Astrocyte (in vitro differentiated cells and primary cell): ENCODE data around the gene MAP3K21. TPM values are rescaled to one million over a fixed set of nuclear protein-coding genes. Genes with fewer than 3 reads are reported as not detected.

ENCODE experiments used
- DNase-seq: peaks from one replicate; pipeline ENCODE4 v3.0.0-alpha.2; 2010; ENCODE audit warnings: low read depth
- FAIRE-seq: peaks from 2 replicates; lab custom pipeline; 2011; peaks lifted over from hg19 to GRCh38; lab: Jason Lieb, UNC
- H2AFZ ChIP-seq: 2 replicates; pipeline ENCODE4 v1.6.0; 2012; ENCODE audit warnings: low read depth, low read length, inconsistent platforms
- H3K27ac ChIP-seq: 2 replicates; pipeline ENCODE4 v1.5.1; 2011; ENCODE audit warnings: low read depth, low read length, inconsistent platforms
- H3K27me3 ChIP-seq: 2 replicates; pipeline ENCODE4 v1.6.0; 2011; ENCODE audit warnings: low read length, inconsistent platforms; ENCODE audit not compliant: insufficient read depth
- H3K36me3 ChIP-seq: 2 replicates; pipeline ENCODE4 v1.5.1; 2011; ENCODE audit warnings: low read length, inconsistent platforms; ENCODE audit not compliant: insufficient read depth
- H3K4me1 ChIP-seq: 2 replicates; pipeline ENCODE4 v1.5.1; 2011; ENCODE audit warnings: low read length, inconsistent platforms; ENCODE audit not compliant: insufficient read depth
- H3K4me2 ChIP-seq: 2 replicates; pipeline ENCODE4 v1.6.0; 2012; ENCODE audit warnings: low read length, inconsistent platforms
- H3K4me3 ChIP-seq: 2 replicates; pipeline ENCODE4 v1.5.1; 2011; ENCODE audit warnings: low read depth, mild to moderate bottlenecking, low read length, inconsistent platforms; ENCODE audit not compliant: insufficient read depth
- H3K79me2 ChIP-seq: 2 replicates; pipeline ENCODE4 v1.6.0; 2012; ENCODE audit warnings: mild to moderate bottlenecking, low read length, inconsistent platforms; ENCODE audit not compliant: insufficient read depth
- H3K9ac ChIP-seq: 2 replicates; pipeline ENCODE4 v1.6.0; 2012; ENCODE audit warnings: mild to moderate bottlenecking, low read length, inconsistent platforms
- H3K9me3 ChIP-seq: 2 replicates; pipeline ENCODE4 v1.5.1; 2012; ENCODE audit warnings: low read depth, mild to moderate bottlenecking, low read length, inconsistent platforms; ENCODE audit not compliant: insufficient read depth
- H4K20me1 ChIP-seq: 2 replicates; pipeline ENCODE4 v1.6.0; 2012; ENCODE audit warnings: low read length, inconsistent platforms; ENCODE audit not compliant: insufficient read depth
- H3K27ac Mint-ChIP-seq: one replicate; pipeline ENCODE4 v1.8.0; 2021; ENCODE audit warnings: mild to moderate bottlenecking, mixed read lengths; ENCODE audit not compliant: unreplicated experiment
- H3K27me3 Mint-ChIP-seq: one replicate; pipeline ENCODE4 v1.8.0; 2021; ENCODE audit warnings: low read depth, mixed read lengths; ENCODE audit not compliant: unreplicated experiment
- H3K36me3 Mint-ChIP-seq: one replicate; pipeline ENCODE4 v1.8.0; 2021; ENCODE audit warnings: low read depth, mixed read lengths; ENCODE audit not compliant: unreplicated experiment
- H3K4me1 Mint-ChIP-seq: one replicate; pipeline ENCODE4 v1.8.0; 2021; ENCODE audit warnings: low read depth, mixed read lengths; ENCODE audit not compliant: unreplicated experiment
- H3K4me3 Mint-ChIP-seq: one replicate; pipeline ENCODE4 v1.8.0; 2021; ENCODE audit warnings: mild to moderate bottlenecking, moderate library complexity, mixed read lengths; ENCODE audit not compliant: unreplicated experiment
- H3K9me3 Mint-ChIP-seq: one replicate; pipeline ENCODE4 v1.8.0; 2021; ENCODE audit warnings: mild to moderate bottlenecking, mixed read lengths; ENCODE audit not compliant: unreplicated experiment
- CTCF ChIP-seq: IDR thresholded peaks from 2 replicates; pipeline ENCODE4 v1.5.1; 2011; ENCODE audit warnings: low read depth, mild to moderate bottlenecking, inconsistent platforms, low read length, moderate library complexity; ENCODE audit not compliant: insufficient read depth
- EZH2 ChIP-seq: IDR thresholded peaks from 2 replicates; pipeline ENCODE4 v1.6.1; 2012; ENCODE audit warnings: mild to moderate bottlenecking, low read length, inconsistent platforms; ENCODE audit not compliant: insufficient read depth
- total RNA-seq: library from RNA; stranded (reverse); gene quantifications from 2 replicates; pipeline ENCODE4 v1.2.1, GENCODE V29; 2021

The MAP3K21 gene
- total RNA-seq, 1 donor from 2014 or later: 2.5 TPM

- no peak overlapping the region for H3K4me3 ChIP-seq
- no peaks in the 10 kb centered on the region for H3K36me3 ChIP-seq
- no peak overlapping the region for H3K4me3 Mint-ChIP-seq
- peaks cover 8% of the 10 kb centered on the region for H3K4me1 Mint-ChIP-seq
- H3K27me3 Mint-ChIP-seq: peaks cover 4% of the 10 kb centered on the region
- H3K27ac ChIP-seq: no peak overlapping the region
- H3K4me1 ChIP-seq: peaks cover 5% of the 10 kb centered on the region
- H3K27me3 ChIP-seq: peaks cover 8% of the 10 kb centered on the region
- TF ChIP-seq CTCF: no peak
- no peak for TF ChIP-seq EZH2
- no peak for DNase-seq
- FAIRE-seq: no peak
- peaks cover 2% of the 10 kb centered on the region for H3K9me3 Mint-ChIP-seq
- H4K20me1 ChIP-seq: peaks cover 6% of the 10 kb centered on the region
- no peaks in the 10 kb centered on the region for H3K36me3 Mint-ChIP-seq
- no peak overlapping the region for H3K9ac ChIP-seq
- H2AFZ ChIP-seq: no peak overlapping the region
- no peak overlapping the region for H3K27ac Mint-ChIP-seq
- H3K4me2 ChIP-seq: no peak overlapping the region
- no peaks in the 10 kb centered on the region for H3K9me3 ChIP-seq
- H3K79me2 ChIP-seq: no peaks in the 10 kb centered on the region
Observed at GRCh38 chr1:233331676-233332519, 4.4 kb downstream of the MAP3K21 start.

- H3K9me3 Mint-ChIP-seq: peaks cover 2% of the 10 kb centered on the region
- H3K79me2 ChIP-seq: no peaks in the 10 kb centered on the region
- H3K4me2 ChIP-seq: no peak overlapping the region
- peaks cover 8% of the 10 kb centered on the region for H3K4me1 Mint-ChIP-seq
- no peak overlapping the region for H3K4me3 ChIP-seq
- H3K9ac ChIP-seq: no peak overlapping the region
- H3K36me3 Mint-ChIP-seq: no peaks in the 10 kb centered on the region
- H3K4me1 ChIP-seq: peaks cover 5% of the 10 kb centered on the region
- no peak overlapping the region for H2AFZ ChIP-seq
- no peak overlapping the region for H3K27ac ChIP-seq
- TF ChIP-seq EZH2 (no peak), CTCF (no peak)
- no peaks in the 10 kb centered on the region for H3K36me3 ChIP-seq
- DNase-seq (no peak), FAIRE-seq (no peak)
- no peaks in the 10 kb centered on the region for H3K9me3 ChIP-seq
- peaks cover 8% of the 10 kb centered on the region for H3K27me3 ChIP-seq
- no peak overlapping the region for H3K27ac Mint-ChIP-seq
- H3K27me3 Mint-ChIP-seq: peaks cover 4% of the 10 kb centered on the region
- H4K20me1 ChIP-seq: peaks cover 6% of the 10 kb centered on the region
- H3K4me3 Mint-ChIP-seq: no peak overlapping the region
Observed at GRCh38 chr1:233333086-233333485, 5.6 kb downstream of the MAP3K21 start.

- no peak overlapping the region for H3K27ac Mint-ChIP-seq
- no peak for TF ChIP-seq CTCF
- Histone ChIP-seq H3K4me1 (no peaks in the 10 kb centered on the region), H3K9ac (no peak overlapping the region), H4K20me1 (peaks cover under 1% of the 10 kb centered on the region), H3K27ac (no peak overlapping the region), H3K4me2 (no peak overlapping the region), H3K27me3 (peaks cover 4% of the 10 kb centered on the region), H3K9me3 (no peaks in the 10 kb centered on the region), H3K4me3 (no peak overlapping the region), H3K79me2 (no peaks in the 10 kb centered on the region), H3K36me3 (no peaks in the 10 kb centered on the region), H2AFZ (no peak overlapping the region)
- FAIRE-seq: no peak
- DNase-seq: no peak
- no peak overlapping the region for H3K4me3 Mint-ChIP-seq
- peaks cover 5% of the 10 kb centered on the region for H3K4me1 Mint-ChIP-seq
- peaks cover under 1% of the 10 kb centered on the region for H3K9me3 Mint-ChIP-seq
- H3K27me3 Mint-ChIP-seq: peaks cover 1% of the 10 kb centered on the region
- H3K36me3 Mint-ChIP-seq: no peaks in the 10 kb centered on the region
Observed at GRCh38 chr1:233334092-233334491, 6.6 kb downstream of the MAP3K21 start.
